Fibroblast of the aortic adventitia (primary cell): Measurements from ENCODE around the gene CREG1. TPM values are rescaled to one million over a fixed set of nuclear protein-coding genes. Genes with fewer than 3 reads are reported as not detected.

ENCODE experiments used
- DNase-seq: peaks from one replicate; pipeline ENCODE4 v3.0.0-alpha.2; 2010; ENCODE audit warnings: low read depth
- H3K4me3 ChIP-seq: 2 replicates; pipeline ENCODE4 v1.5.1; 2011; ENCODE audit warnings: low read depth, mild to moderate bottlenecking, control low read depth, low read length, moderate library complexity
- total RNA-seq: library from RNA; depleted of rRNA; stranded (reverse); fragments of >200 nt; gene quantifications from 2 replicates; pipeline ENCODE4 v1.2.3, GENCODE V29; 2012; ENCODE audit warnings: low replicate concordance
- TF ChIP-seq, protein P1 (sequence below): IDR thresholded peaks from 2 replicates; pipeline ENCODE4 v1.5.1; 2011; ENCODE audit warnings: mild to moderate bottlenecking, low read length, control low read depth, inconsistent platforms; ENCODE audit not compliant: insufficient read depth

Gene CREG1
- total RNA-seq, result 91.4 and 272 TPM in 2 replicates

- peak within 1 kb of the TSS; percentile 73 for H3K4me3 ChIP-seq
- peak; percentile 86 for DNase-seq
- TF ChIP-seq, protein P1, sequence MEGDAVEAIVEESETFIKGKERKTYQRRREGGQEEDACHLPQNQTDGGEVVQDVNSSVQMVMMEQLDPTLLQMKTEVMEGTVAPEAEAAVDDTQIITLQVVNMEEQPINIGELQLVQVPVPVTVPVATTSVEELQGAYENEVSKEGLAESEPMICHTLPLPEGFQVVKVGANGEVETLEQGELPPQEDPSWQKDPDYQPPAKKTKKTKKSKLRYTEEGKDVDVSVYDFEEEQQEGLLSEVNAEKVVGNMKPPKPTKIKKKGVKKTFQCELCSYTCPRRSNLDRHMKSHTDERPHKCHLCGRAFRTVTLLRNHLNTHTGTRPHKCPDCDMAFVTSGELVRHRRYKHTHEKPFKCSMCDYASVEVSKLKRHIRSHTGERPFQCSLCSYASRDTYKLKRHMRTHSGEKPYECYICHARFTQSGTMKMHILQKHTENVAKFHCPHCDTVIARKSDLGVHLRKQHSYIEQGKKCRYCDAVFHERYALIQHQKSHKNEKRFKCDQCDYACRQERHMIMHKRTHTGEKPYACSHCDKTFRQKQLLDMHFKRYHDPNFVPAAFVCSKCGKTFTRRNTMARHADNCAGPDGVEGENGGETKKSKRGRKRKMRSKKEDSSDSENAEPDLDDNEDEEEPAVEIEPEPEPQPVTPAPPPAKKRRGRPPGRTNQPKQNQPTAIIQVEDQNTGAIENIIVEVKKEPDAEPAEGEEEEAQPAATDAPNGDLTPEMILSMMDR, result no peak
Measured at GRCh38 chr1:167553136-167554027, at the start of gene CREG1. TSS of gene CREG1 (minus strand) at chr1:167553762.

- DNase-seq, result no peak
- TF ChIP-seq, protein P1, result no peak
- H3K4me3 ChIP-seq, result no peak overlapping the region
Measured at GRCh38 chr1:167602840-167603239, 49.3 kb upstream of the CREG1 start.

DNA sequence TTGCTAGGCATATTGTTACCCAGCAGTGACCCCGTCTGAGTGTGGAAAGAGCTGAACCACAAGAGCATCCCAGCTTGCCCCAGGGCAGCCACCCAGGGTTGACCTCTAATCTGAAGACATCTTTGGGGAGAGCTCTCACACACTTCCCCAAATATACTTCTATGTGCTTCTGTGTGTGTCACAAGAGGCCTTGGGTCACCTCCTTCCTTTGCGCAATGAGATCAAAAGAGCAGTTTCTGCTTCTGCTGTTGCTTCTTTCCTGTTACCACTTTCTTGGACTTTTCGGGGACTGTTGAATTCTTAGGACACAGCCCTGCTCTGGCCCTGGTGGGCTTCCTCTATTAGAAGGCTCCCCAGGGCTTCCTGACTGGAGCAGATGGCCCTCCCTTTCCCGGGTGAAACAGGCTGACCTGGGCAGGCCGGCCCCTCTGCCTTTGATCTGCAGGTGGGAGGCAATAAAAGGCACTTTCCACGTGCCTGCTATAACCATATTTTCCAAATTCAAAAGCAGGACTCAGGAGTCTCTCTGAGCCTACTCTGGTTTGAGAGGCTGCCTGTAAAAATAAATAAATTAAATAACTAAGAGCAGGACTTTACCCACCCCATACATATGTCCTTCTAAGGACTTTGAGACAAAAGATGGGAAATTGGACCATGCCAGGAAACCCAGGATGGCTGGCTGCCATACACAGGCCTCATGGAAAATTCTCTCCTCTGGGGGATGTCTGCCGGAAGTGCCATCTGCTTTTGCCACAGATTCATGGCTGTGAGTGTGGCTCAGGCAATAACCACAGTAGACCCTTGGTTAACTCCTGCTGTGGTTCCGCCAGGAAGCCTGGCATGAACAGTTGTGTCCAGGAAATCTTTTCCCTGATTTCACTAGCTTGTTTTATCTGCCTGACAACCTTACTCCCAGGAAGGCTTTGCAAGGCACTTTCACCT, 48.2 kb upstream of the CREG1 start:
- TF ChIP-seq, protein P1, result no peak
- no peak for DNase-seq

DNA sequence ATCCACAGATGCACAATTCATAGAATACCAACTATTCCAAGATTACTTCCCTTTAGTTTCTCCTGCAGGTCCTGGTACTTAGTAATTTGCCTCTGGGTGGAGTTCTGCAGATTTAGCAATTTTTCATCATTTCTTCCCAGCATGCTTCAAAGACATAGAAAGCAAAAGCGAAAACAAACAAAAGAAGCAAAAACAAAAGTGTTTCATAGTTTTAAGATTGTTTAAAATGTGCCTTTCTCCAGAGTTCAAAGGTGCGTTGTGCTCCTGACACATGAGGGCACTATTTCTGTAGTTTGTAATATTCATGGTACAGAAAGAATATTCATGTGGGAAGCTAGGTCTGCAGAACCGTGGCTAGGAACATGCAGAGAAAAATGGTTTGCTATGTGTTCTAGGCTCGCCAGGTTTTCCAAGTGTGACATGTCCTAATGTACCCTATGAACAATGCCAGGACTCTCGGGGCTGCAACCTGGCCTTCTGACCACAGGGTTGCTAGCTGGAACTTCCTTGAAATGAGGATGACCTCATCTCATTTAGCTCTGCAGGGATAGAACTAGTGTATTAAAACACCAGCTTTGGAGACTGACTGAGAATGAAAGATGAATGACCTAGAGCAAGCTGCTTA, 46.5 kb upstream of the CREG1 start:
- H3K4me3 ChIP-seq, result no peak overlapping the region
- DNase-seq, result peak; percentile 60
- TF ChIP-seq, protein P1, result peak; percentile 51

More for the DNA sequence above, 48.2 kb upstream of the CREG1 start:
- no peak overlapping the region for H3K4me3 ChIP-seq

DNA sequence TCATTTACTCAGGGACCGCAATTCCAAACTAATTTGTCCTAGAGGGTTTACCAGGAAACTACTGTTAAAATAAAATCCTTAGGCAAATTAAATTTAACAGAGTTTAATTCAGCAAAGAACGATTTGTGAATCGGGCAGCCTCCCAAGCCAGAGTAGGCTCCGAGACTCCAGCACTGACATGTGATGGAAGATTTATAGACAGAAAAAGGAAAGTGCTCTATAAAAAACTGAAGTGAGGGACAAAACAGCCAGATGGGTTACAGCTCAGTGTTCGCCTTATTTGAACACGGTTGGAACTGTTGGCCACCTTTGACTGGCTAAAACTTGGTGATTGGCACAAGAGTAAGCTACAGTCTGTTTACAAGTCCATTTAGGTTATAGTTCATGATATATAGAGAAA, 41.3 kb upstream of the CREG1 start:
- TF ChIP-seq, protein P1, result no peak
- DNase-seq, result no peak
- H3K4me3 ChIP-seq, result no peak overlapping the region

DNA sequence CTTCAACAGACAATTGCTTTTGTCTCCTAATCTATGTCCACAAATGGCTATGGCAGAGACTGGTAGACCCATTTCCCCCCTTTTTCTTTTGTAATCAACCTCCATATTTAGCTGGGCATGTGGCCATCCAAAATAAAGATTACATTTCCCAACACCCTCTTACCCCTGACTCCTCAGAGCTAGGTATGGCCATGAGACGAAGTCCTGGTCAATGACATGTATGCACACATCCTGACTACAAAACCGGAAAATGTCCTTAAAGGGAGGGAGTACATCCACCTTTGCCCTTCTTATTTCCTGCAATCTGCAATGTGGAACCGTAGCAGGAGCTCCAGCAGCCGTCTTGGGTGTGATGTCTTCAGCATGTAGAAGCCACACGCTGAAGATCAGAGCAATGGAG, 40.3 kb upstream of the CREG1 start:
- no peak overlapping the region for H3K4me3 ChIP-seq
- TF ChIP-seq, protein P1, result no peak
- no peak for DNase-seq
